Activated CD8-positive, alpha-beta memory T cell treated with anti-CD3 and anti-CD28 coated beads for 24 hours (primary cell): ENCODE data around the gene ATCAY.
"Not testable (repeated sequence)": the region's sequence is repeated elsewhere in the genome, so short reads cannot be mapped to it uniquely, and the experiment has no call there.

ENCODE experiments used
- DNase-seq: peaks from one replicate; pipeline ENCODE4 v3.0.0-alpha.2; 2020

Gene ATCAY

DNA sequence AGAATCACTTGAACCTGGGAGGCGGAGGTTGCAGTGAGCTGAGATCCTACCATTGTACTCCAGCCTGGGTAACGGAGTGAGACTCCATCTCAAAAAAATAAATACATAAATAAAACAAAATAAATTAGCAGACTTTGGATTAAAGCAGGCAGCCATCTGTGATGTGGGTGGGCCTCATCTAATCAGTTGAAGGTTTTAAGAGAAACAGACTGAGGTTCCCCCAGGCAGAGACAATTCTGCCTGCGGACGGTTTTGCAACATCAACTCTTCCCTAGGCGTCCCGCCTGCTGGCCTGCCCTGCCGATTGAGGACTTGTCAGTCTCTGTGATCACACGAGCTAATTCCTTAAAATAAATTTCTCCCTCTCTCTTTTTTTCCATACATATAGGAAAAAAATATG is 23.7 kb downstream of the ATCAY start:
- DNase-seq: no peak

DNA sequence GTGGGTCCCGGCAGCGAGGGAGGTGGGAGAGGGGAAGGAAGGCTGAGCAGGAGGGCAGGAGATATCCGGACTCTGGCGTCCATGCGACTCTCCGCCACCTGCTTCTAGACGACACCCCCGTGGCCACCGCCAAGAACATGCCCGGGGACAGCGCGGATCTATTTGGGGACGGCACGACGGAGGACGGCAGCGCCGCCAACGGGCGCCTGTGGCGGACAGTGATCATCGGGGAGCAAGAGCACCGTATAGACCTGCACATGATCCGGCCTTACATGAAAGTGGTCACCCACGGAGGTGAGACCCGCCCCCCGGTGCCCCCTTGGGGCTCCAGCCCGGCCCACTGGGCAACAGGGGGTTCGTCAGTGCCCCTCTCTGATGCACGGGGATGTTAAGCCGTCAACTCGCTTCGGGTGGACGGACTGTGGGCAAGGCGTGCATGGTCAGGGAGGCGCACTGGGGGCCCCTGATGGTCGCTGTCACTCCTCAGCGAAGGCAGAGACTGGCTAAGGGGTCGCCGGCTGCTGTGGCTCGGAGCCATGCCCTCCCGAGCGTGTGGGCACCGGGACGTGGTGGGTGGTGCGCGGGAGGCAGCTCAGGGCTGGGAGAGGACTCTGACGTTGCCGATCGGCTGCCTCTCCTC is 27.3 kb downstream of the ATCAY start:
- DNase-seq: no peak

DNA sequence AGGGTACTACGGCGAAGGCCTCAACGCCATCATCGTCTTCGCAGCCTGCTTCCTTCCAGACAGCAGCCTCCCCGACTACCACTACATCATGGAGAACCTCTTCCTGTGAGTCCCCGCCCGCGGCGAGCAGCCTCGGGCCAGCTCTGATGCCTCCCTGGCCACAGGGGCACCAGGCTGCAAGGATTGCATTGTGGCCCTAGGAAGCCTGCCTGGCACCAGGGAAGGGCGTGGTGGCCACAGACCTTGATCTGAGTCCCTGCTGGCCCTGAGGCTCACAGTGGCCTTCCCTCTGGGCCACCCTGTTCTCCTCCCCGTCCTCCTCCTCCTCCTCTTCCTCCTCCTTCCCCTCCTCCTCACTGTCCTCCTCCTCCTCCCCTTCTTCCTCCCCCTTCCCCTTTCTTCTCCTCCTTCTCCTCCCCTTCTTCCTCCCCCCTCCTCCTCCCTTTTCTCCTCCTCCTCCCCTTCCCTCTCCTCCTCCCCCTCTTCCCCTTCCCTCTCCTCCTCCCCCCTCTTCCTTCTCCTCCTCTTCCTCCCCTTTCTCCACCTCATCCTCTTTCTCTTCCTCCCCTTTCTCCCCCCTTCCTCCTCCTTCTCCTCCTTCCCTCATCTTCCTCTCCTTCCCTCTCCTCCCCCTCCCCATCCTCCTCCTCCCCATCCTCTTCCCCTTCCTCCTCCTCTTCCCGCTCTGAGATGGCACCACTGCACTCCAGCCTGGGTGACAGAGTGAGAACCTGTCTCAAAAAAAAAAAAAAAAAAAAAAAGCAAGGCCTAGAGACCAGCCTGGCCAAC is 28.0 kb downstream of the ATCAY start:
- DNase-seq: no peak

DNA sequence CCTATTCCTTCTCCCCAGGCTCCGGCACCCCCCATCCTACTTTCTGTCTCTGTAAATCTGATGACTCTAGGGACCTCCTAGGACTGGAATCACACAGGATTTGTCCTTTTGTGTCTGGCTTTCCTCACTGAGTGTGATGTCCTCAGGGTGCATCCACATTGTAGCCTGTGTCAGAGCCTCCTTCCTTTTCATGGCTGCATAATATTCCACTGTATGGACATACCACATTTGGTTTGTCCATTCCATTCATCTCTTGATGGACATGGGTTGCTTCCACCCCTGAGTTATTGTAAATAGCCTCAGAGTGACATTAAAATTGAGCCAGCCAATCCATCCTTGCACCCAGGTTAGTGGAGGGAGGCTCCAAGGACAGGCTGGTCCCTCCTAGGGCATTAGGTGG is 29.6 kb downstream of the ATCAY start:
- DNase-seq: no peak

DNA sequence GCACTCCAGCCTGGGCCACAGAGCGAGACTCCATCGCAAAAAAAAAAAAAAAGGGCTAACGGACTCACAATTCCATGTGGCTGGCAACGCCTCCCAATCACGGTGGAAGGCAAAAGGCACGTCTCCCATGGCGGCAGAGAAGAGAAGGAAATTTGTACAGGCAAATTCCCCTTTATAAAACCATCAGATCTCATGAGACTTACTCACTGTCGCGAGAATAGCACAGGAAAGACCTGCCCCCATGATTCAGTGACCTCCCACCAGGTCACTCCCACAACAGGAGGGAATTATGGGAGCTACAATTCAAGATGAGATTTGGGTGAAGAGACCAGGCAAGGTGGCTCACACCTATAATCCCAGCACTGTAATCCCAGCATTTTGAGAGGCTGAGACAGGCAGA is 33.7 kb downstream of the ATCAY start:
- no peak for DNase-seq

DNA sequence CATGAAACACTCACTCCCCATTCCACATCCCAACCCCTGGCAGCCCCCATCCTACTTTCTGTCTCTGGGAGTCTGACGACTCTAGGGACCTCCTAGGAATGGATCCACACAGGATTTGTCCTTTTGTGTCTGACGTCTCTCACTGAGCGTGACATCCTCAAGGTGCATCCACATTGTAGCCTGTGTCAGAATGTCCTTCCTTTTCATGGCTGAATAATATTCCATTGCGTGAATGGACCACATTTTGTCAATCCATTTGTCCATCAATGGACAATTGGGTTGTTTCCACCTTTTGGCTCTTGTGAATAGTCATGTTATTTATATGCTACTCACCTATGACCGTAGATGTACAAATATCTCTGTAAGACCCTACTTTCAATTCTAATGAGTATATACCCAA is 35.5 kb downstream of the ATCAY start:
- DNase-seq: no peak

DNA sequence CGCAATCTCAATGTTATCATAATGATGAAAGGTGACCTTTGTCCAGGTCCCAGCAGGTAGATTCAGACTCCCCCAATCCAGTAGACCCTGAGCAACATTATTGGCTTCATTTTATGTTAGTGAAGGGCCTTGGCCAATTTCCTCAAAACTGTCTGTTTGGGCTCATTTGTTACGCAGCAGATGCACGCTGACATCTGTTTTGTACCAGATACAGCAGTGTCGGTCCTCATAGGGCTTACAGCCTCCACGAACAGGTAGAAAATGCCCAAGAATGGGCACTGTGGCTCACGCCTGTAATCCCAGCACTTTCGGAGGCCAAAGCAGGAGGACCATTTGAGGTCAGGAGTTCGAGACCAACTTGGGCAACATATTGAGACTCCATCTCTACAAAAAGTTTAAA is 39.3 kb downstream of the ATCAY start:
- DNase-seq: no peak

DNA sequence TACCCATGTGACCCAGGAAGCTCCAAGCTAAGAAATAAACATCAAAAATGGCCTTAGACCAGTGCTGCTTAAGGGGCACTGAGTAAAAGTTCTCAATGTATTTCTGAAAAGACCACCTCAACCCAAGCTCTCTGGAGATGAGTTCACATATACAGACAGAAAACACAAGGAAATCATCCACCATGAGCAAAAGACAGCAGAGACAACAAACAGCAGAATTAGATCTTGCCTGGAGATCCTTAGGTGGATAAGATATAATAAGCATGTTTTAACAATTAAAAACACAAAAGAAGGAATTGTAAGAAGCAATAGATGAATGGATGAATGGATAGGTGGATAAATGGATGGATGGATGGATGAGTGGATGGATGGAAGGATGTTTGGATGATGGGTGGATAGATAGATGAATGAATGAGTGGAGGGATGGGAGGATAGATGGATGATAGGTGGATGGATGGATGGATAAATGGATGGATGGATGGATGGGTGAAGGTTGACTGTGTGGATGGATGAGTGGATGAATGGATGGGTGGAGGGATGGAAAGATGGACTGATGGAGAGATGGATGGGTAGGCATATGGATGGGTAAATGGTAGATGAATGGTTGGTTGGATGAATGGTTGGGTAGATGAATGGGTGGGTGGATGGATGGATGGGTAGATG is 42.7 kb downstream of the ATCAY start:
- DNase-seq: no peak

DNA sequence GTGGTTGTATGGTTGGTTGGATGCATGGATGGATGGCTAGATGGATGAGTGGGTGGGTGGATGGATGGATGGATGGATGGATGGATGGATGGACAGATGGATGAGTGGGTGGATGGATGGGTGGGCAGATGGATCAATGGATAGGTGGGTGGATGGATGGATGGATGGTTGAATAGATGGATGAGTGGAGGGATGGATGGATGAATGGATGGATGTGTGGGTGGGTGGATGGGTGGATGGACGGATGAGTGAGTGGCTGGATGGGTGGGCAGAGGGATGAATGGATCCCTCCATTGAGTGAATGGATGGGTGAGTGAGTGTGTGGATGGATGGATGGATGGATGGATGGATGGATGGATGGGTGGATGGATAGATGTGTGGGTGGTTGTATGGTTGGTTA is 43.4 kb downstream of the ATCAY start:
- DNase-seq: no peak

DNA sequence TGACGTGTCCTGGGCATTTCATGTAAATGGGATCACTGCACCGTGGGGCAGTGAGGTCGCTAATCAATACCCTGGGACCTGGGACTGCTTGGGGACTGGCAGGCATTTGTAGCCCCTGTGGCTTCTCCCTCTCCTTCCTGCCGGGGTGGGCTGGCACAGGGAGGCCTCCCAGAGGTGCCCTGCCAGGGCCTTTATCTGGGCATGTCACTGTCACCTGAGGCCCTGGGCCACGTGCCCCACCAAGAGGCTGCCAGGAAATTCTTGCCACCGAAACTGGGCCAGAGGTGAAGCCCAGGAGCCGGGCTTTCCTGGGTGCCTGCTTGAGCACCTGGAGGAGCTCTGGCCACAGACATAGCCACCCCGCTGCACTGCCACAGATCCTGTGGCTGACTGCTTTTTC is 50.6 kb downstream of the ATCAY start:
- DNase-seq: no peak

DNA sequence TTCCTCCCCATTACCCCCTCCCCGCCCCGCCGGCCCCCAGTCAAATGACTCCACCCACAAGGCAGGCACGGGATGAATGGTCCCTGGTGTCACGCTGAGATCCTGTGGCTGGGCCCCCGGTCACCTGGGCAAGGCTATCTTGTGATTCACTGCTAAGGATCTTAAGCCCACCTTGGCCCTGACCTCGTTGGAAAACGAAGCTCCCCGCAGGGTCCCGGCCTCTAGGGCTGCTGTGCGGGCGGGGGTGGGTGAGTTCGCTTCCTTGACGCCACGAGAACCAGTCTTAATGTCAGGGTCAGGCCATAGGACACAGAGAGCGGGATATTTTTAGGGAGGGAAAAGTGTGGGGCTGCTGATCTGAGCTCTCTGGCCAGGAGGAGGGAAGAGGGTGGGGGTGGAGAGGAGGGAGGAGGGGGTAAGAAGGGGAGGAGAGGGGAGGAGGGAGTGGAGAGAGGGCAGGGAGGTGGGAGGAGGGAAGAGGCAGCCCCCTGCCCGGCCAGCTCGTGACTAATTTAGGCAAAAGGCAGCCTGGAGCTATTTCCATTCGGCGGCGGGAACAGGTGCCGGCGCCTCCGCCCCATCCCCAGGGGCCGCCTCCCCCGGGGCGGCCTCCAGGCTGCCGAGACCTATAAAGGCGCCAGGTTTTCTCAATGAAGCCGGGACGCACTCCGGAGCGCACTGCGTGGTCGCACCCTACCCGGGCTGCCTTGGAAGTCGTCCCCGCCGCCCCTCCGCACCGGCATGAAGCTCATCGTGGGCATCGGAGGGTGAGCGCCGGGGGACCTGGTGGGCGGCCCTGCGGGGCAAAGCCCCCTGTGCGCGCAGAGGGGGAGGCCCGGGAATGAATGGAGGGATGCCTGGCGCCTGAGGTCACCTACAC is 52.7 kb downstream of the ATCAY start, which contains the start of gene NMRK2:
Gene NMRK2, plus strand, starts transcription at position 139 of the 880 bp plus-strand sequence. Its CDS starts 603 bp downstream, at position 742.
- DNase-seq: no peak

DNA sequence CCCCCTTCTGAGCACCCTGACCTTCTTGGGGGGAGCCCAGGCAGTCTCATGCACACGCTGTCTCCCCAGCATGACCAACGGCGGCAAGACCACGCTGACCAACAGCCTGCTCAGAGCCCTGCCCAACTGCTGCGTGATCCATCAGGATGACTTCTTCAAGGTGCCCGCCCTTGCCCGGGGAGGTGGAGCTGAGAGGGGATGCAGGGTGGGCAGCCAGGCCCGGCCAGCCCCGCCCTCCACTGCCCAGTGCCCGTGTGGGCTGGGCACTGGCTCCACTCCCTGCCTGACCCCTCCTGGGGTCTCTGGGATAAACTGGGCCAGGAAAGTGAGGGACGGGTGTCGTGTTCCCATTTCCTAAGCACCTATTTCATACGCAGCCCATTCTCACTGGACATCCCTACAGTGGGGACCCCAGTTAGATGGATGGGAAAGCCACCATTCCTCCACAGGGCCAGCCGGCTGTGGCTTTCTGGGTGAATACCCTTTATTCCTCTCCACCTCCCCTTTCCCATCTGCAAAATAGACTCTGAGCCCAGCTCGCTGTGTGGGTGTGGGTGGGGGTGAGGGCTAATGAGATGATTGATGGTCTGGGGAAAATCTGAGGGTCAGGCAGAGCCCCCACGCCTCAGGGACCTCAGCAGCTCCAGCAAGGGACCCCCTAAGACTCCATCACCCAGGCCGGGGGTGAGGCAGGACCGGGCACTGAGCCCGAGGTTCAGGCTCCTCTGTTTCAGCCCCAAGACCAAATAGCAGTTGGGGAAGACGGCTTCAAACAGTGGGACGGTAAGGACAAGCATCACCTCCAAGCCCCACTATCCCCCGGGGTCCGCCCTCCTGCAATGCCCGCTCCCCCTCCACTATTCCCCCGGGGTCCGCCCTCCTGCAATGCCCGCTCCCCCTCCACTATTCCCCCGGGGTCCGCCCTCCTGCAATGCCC is 56.3 kb downstream of the ATCAY start:
- DNase-seq: no peak

DNA sequence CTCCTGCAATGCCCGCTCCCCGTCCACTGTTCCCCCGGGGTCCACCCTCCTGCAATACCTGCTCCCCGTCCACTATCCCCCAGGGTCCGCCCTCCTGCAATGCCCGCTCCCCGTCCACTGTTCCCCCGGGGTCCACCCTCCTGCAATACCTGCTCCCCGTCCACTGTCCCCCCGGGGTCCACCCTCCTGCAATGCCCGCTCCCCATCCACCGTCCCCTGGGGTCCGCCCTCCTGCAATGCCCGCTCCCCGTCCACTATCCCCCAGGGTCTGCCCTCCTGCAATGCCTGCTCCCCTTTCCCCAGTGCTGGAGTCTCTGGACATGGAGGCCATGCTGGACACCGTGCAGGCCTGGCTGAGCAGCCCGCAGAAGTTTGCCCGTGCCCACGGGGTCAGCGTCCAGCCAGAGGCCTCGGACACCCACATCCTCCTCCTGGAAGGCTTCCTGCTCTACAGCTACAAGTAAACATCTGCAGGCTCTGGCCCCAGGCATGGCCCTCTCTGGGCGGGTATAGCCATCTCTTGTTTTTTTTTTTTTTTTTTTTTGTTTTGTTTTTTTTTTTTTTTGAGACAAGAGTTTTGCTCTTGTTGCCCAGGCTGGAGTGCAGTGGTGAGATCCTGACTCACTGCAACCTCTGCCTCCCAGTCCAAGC is 57.9 kb downstream of the ATCAY start:
- DNase-seq: not testable (repeated sequence)

DNA sequence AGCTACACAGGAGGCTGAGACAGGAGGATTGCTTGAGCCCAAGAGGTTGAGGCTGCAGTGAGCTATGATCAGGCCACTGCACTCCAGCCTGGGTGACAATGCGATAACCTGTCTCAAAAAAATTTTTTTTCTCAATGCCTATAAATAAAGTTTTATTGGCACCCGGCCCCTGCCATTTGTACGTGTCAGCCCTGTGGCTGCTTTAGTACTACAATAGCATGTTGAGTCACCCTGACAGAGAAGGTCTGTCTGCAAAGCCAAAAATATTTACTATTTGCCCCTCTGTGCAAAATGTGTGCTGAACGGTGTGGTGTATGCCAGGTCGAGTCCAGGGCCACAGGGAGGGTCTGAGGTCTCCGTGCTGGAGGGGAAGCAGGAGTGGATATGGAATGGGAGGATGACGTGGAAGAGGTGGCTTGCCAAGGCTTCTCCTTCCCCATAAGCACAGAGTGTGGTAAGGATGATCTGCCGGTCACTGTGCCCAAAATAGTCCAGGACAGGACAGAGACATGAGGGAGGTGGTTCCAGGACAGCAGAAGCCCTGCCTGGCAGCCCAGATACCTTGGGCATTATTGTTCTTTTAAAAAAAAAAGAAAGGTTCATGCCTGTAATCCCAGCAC is 62.4 kb downstream of the ATCAY start:
- no peak for DNase-seq

DNA sequence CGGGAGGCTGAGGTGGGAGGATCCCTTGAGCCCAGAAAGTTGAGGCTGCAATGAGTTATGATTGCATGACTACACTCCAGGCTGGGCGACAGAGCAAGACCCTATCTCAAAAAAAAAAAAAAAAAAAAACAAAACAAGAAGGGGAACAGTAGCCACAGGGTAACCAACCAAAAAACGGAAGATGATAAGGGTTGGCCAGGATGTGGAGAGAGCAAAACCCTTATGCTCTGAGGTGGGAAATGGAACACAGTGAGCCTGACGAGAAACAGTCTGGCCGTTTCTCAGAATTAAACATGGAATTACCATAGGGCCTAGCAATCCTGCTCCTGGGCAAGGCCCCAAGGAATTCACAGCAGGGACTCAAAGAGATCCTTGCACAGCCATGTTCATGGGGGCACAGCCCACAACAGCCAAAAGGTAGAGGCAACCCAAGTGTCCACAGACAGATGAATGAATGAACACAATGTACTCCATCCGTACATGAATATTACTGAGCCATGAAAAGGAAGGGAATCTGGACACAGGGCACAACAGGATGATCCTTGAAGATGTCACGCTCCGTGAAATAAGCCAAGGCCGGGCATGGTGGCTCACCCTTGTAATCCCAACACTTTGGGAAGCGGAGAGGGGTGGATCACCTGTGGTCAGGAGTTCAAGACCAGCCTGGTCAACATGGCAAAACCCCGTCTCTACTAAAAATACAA is 63.7 kb downstream of the ATCAY start:
- no peak for DNase-seq

DNA sequence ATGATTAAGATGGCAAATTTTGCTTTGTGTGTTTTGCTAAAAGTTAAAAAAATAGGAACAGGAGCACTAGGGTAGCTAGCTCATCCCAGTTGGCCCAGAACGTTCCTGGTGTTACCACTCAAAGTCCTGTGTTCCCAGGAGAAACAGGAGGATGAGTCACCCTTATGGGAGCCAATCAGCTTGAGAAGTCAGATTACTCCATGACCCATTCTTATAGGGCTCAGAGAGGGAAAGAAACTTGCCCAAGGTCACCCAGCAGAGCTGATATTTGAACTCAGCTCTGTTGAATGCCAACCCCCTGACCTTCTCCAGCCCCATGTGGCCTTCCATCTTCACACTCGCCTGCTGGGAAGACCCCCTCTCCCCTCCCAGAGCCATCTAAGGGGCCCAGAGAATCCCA is 65.4 kb downstream of the ATCAY start:
- DNase-seq: no peak

DNA sequence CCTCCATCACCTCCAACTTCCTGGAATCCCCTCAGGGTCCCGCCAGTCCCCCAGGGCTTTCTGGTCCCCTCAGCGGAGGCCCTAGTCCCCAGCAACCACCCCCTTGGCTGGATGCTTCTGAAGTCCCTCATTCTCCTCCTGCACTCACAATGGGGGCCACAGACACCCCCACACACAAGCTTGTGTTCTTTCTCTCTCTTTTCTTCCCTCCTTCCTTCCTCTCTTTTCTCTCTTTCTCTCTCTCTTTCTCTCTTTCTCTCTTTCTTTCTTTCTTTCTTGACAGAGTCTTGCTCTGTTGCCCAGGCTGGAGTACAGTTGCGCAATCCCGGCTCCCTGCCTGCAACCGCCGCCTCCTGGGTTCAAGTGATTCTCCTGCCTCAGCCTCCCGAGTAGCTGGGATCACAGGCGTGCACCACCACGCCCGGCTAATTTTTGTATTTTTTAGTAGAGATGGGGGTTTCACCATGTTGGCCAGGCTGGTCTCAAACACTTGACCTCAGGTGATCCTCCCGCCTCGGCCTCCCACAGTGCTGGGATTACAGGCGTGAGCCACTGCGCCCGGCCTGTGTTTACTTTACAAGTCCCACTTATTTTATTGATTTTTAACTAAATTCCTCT is 66.9 kb downstream of the ATCAY start:
- DNase-seq: not testable (repeated sequence)

DNA sequence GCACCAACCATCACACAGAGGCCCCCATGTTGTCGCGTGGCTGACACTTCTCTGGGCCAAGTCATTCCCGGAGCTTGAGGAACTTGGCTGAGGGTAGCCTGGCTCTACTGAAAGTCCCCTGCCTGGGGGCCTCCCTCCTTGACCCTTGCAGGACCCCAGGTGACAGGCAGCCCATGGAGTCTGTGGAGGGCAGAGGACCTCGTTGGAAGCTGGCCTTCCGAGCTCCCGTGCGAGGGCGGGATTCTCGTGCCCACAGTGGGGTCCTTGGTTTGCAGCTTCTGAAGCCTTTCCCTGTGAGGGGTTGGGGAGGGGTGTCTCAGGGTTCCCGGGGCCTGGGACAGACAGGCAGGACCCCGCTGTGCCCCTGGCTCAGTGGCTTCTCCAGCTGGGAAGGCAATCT is 68.8 kb downstream of the ATCAY start:
- no peak for DNase-seq

DNA sequence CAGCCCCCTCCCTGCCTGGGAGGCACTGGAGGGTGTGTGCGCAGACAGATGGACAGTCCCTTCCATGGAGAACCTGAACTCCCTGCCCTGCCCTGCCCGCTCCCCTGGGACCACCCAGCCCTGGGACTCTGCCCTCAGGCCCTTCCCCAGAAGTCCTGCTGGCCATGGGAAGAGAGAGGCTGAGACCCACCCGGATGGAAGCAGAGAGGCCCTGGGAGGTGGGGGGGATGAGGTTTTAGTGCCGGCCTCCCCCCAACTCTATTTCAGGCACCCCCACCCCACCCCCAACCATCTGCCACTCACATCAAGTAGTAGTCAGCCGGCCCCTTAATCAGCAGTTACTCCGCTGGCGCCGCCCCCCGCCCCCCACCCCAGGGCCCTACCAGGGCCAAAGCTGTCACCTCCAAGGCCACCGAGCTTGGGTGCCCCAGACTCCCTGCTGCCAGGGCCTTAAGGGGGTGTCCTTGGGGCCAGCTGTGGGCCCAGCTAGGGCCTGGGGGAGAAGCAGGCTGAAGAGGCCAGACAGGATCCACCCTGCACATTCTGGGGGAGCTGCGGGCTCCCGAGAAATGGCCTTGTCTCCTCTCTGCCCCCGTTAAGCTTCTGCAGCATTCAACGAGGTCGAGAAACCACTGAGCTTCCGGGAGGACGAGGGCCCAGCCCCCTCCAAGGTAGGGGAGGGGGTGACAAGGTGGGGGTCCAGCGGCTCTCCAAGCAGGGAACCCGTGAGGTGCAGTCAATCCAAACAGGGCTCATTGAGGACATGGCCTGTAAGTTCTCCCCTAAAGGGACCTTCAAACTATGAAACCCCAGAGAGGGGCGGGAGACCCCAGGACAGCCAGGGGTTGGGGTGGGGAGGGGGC is 69.7 kb downstream of the ATCAY start:
- DNase-seq: no peak
